Measurements from ENCODE around the gene BECN2.

The BECN2 gene

GRCh38 chr1:241999026-241999425, 41.5 kb downstream of the BECN2 start, which contains the start of gene MAP1LC3C:
MAP1LC3C (minus strand) TSS chr1:241999098; CDS start chr1:241999008, 90 bp downstream.
- Histone ChIP-seq H3K36me3 (ENCODE audit: control insufficient read depth, insufficient read depth, low read length) (no peaks in the 10 kb centered on the region), H3K27ac (ENCODE audit: insufficient read depth, low read length, poor library complexity, severe bottlenecking) (no peak within 1 kb of the TSS), H3K27me3 (replicated peaks; ENCODE audit: control insufficient read depth, insufficient read depth, low read length, poor library complexity, severe bottlenecking) (no peaks in the 10 kb centered on the region), H3K4me3 (ENCODE audit: insufficient read depth, low read depth, low read length, poor library complexity, severe bottlenecking) (no peak within 1 kb of the TSS), H3K9me3 (ENCODE audit: control insufficient read depth, low read length) (no peaks in the 10 kb centered on the region), H3K4me1 (ENCODE audit: control insufficient read depth, insufficient read depth, low read length, poor library complexity, severe bottlenecking) (no peaks in the 10 kb centered on the region)
- DNase-seq: no peak

GRCh38 chr1:242000434-242000833, 42.9 kb downstream of the BECN2 start:
- no peak for DNase-seq
- Histone ChIP-seq H3K4me1 (ENCODE audit: control insufficient read depth, insufficient read depth, low read length, poor library complexity, severe bottlenecking) (no peaks in the 10 kb centered on the region), H3K4me3 (ENCODE audit: insufficient read depth, low read depth, low read length, poor library complexity, severe bottlenecking) (no peak overlapping the region), H3K36me3 (ENCODE audit: control insufficient read depth, insufficient read depth, low read length) (no peaks in the 10 kb centered on the region), H3K27ac (ENCODE audit: insufficient read depth, low read length, poor library complexity, severe bottlenecking) (no peak overlapping the region), H3K9me3 (ENCODE audit: control insufficient read depth, low read length) (no peaks in the 10 kb centered on the region), H3K27me3 (replicated peaks; ENCODE audit: control insufficient read depth, insufficient read depth, low read length, poor library complexity, severe bottlenecking) (no peaks in the 10 kb centered on the region)

DNA sequence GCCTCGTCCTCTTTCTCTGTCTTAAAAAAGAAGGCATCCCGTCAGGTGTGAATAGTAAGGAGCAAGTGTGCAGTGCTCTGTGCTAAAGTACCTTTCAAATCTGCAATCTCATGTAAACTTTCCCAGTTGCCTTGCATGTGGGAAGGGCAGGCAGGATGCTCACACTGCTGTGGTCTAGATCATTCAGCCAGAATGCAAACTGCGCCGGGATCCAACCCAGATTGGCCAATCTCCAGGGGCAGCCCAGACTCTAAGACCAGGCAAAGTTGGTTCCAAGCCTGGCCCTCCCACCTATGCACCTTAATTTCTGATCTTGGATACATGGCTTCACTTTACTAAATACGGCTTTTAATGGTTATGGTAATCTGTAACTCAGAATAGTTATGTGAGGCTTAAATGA, 44.5 kb downstream of the BECN2 start:
- Histone ChIP-seq H3K4me3 (ENCODE audit: insufficient read depth, low read depth, low read length, poor library complexity, severe bottlenecking) (no peak overlapping the region), H3K27me3 (replicated peaks; ENCODE audit: control insufficient read depth, insufficient read depth, low read length, poor library complexity, severe bottlenecking) (no peaks in the 10 kb centered on the region), H3K36me3 (ENCODE audit: control insufficient read depth, insufficient read depth, low read length) (no peaks in the 10 kb centered on the region), H3K9me3 (ENCODE audit: control insufficient read depth, low read length) (no peaks in the 10 kb centered on the region), H3K27ac (ENCODE audit: insufficient read depth, low read length, poor library complexity, severe bottlenecking) (no peak overlapping the region), H3K4me1 (ENCODE audit: control insufficient read depth, insufficient read depth, low read length, poor library complexity, severe bottlenecking) (no peaks in the 10 kb centered on the region)
- DNase-seq: no peak

GRCh38 chr1:242002510-242002909, 44.9 kb downstream of the BECN2 start:
- Histone ChIP-seq H3K27ac (ENCODE audit: insufficient read depth, low read length, poor library complexity, severe bottlenecking) (no peak overlapping the region), H3K36me3 (ENCODE audit: control insufficient read depth, insufficient read depth, low read length) (no peaks in the 10 kb centered on the region), H3K27me3 (replicated peaks; ENCODE audit: control insufficient read depth, insufficient read depth, low read length, poor library complexity, severe bottlenecking) (no peaks in the 10 kb centered on the region), H3K4me3 (ENCODE audit: insufficient read depth, low read depth, low read length, poor library complexity, severe bottlenecking) (no peak overlapping the region), H3K4me1 (ENCODE audit: control insufficient read depth, insufficient read depth, low read length, poor library complexity, severe bottlenecking) (no peaks in the 10 kb centered on the region), H3K9me3 (ENCODE audit: control insufficient read depth, low read length) (no peaks in the 10 kb centered on the region)
- DNase-seq: no peak

DNA sequence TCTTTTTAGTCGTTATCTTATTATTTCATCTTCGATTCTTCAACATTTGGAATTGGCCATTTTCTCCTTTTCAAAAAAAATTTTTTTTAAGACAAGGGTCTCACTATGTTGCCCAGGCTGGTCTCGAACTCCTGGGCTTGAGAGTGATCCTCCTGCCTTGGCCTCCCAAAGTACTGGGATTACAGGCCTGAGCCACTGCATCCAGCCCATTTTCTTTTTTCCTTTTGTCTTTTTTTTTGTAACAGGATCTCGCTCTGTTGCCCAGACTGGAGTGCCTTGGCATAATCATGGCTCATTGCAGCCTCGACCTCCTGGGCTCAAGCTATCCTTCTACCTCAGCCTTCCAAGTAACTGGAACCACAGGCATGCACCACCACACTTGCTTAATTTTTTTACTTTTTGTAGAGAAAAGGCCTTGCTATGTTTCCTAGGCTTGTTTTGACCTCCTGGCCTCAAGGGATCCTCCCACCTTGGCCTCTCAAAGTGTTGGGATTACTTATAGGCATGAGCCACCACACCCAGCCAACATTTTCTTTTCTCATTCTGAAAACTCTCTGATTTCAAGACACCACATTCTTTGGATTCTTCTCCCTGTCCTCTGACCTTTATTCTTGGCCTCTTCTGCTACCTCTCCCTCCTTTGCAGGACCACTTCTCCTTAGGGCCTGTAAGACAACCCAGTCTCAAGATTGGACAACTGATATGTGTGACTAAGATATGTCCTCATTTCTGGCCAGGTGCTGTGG, 47.4 kb downstream of the BECN2 start:
- Histone ChIP-seq H3K4me1 (ENCODE audit: control insufficient read depth, insufficient read depth, low read length, poor library complexity, severe bottlenecking) (no peaks in the 10 kb centered on the region), H3K9me3 (ENCODE audit: control insufficient read depth, low read length) (no peaks in the 10 kb centered on the region), H3K36me3 (ENCODE audit: control insufficient read depth, insufficient read depth, low read length) (no peaks in the 10 kb centered on the region), H3K27me3 (replicated peaks; ENCODE audit: control insufficient read depth, insufficient read depth, low read length, poor library complexity, severe bottlenecking) (no peaks in the 10 kb centered on the region), H3K4me3 (ENCODE audit: insufficient read depth, low read depth, low read length, poor library complexity, severe bottlenecking) (no peak overlapping the region), H3K27ac (ENCODE audit: insufficient read depth, low read length, poor library complexity, severe bottlenecking) (no peak overlapping the region)
- DNase-seq: no peak

DNA sequence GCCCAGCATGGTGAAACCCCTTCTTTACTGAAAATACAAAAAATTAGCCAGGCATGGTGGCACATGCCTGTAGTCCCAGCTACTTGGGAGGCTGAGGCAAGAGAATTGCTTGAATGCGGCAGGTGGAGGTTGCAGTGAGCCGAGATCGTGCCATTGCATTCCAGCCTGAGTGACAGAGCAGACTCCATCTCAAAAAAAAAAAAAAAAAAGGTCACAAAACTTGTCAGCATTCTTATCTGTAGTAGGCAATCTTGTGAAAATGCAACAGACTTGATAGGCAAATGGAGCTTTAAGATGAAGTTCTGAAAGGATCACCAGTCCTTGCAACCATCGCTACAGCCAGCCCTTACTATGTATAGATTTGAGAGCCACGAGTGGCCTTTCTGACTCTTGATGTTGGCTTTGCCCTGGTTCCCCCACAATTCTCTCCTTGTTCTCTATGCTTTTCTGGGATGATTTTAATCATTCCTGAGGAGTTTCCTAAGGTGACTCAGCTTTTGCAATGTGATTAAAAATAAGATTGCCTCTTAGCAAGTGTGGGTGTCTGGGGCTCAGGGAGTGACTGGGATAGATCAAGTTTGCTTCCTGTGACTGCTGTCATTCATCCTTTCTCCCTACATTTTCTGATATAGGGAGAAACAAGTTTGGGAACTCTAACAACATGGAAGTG, 48.4 kb downstream of the BECN2 start:
- no peak for DNase-seq
- Histone ChIP-seq H3K9me3 (ENCODE audit: control insufficient read depth, low read length) (no peaks in the 10 kb centered on the region), H3K27me3 (replicated peaks; ENCODE audit: control insufficient read depth, insufficient read depth, low read length, poor library complexity, severe bottlenecking) (no peaks in the 10 kb centered on the region), H3K4me1 (ENCODE audit: control insufficient read depth, insufficient read depth, low read length, poor library complexity, severe bottlenecking) (no peaks in the 10 kb centered on the region), H3K27ac (ENCODE audit: insufficient read depth, low read length, poor library complexity, severe bottlenecking) (no peak overlapping the region), H3K4me3 (ENCODE audit: insufficient read depth, low read depth, low read length, poor library complexity, severe bottlenecking) (no peak overlapping the region), H3K36me3 (ENCODE audit: control insufficient read depth, insufficient read depth, low read length) (no peaks in the 10 kb centered on the region)

DNA sequence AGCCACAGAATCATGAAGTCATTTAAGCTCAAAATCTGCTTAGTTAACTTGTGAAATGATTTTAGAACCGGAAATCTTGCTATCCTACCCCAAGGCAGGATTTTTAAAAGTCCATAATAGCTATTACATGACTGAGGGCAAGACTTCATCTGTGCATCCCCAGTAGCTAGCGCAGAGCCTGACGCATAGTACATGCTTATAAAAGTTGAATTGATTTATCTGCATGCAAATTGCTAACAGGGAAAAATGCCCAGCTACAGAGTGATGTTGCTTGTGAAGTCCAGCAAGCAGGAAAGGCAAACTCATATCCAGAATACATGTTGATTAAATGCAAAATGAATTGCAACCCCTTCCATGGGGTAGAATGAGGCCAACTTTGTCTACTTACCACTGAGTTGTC, 49.4 kb downstream of the BECN2 start:
- Histone ChIP-seq H3K27me3 (replicated peaks; ENCODE audit: control insufficient read depth, insufficient read depth, low read length, poor library complexity, severe bottlenecking) (no peaks in the 10 kb centered on the region), H3K4me1 (ENCODE audit: control insufficient read depth, insufficient read depth, low read length, poor library complexity, severe bottlenecking) (no peaks in the 10 kb centered on the region), H3K9me3 (ENCODE audit: control insufficient read depth, low read length) (no peaks in the 10 kb centered on the region), H3K36me3 (ENCODE audit: control insufficient read depth, insufficient read depth, low read length) (no peaks in the 10 kb centered on the region), H3K27ac (ENCODE audit: insufficient read depth, low read length, poor library complexity, severe bottlenecking) (no peak overlapping the region), H3K4me3 (ENCODE audit: insufficient read depth, low read depth, low read length, poor library complexity, severe bottlenecking) (no peak overlapping the region)
- DNase-seq: no peak

Data from effector memory CD4-positive, alpha-beta T cell (primary cell).